NCI-H510A treated with DMSO at 0.1 percent for 48 hours (cell line): ENCODE measurements around the gene SH3GL2.

Experiments used
- DNase-seq: peaks from one replicate; lab custom pipeline; 2025; lab: John Stamatoyannopoulos, UW

SH3GL2 gene

GRCh38 chr9:17578911-17579793, at the start of gene SH3GL2:
Gene SH3GL2, plus strand, starts transcription at chr9:17579066.
- DNase-seq: peak; percentile 58

- DNase-seq: peak; percentile 11
These were observed 47.1 kb upstream of the SH3GL2 start for GRCh38 chr9:17531642-17532254.

- peak; percentile 0 for DNase-seq
These were observed 46.4 kb upstream of the SH3GL2 start for GRCh38 chr9:17532461-17532860.

GRCh38 chr9:17535176-17535575, 43.7 kb upstream of the SH3GL2 start:
- DNase-seq: no peak

GRCh38 chr9:17536027-17536426, 42.8 kb upstream of the SH3GL2 start:
- DNase-seq: no peak

GRCh38 chr9:17551023-17551422, 27.8 kb upstream of the SH3GL2 start:
- no peak for DNase-seq

- no peak for DNase-seq
These were observed 23.4 kb upstream of the SH3GL2 start for GRCh38 chr9:17555362-17556054.

GRCh38 chr9:17556255-17556654, 22.6 kb upstream of the SH3GL2 start:
- DNase-seq: no peak

- DNase-seq: no peak
These were observed 21.9 kb upstream of the SH3GL2 start for GRCh38 chr9:17556935-17557334.

GRCh38 chr9:17571825-17572224, 7.0 kb upstream of the SH3GL2 start:
- DNase-seq: no peak

- no peak for DNase-seq
These were observed 4.5 kb upstream of the SH3GL2 start for GRCh38 chr9:17574342-17574741.

GRCh38 chr9:17578577-17578910, 322 bp upstream of the SH3GL2 start:
- DNase-seq: no peak

GRCh38 chr9:17580119-17580518, 1.3 kb downstream of the SH3GL2 start:
- no peak for DNase-seq

GRCh38 chr9:17587113-17587512, 8.2 kb downstream of the SH3GL2 start:
- no peak for DNase-seq

GRCh38 chr9:17588395-17588794, 9.5 kb downstream of the SH3GL2 start:
- no peak for DNase-seq

- DNase-seq: no peak
These were observed 10.1 kb downstream of the SH3GL2 start for GRCh38 chr9:17588941-17589340.

GRCh38 chr9:17589771-17590170, 10.9 kb downstream of the SH3GL2 start:
- no peak for DNase-seq

GRCh38 chr9:17594961-17595360, 16.1 kb downstream of the SH3GL2 start:
- DNase-seq: no peak

- no peak for DNase-seq
These were observed 19.1 kb downstream of the SH3GL2 start for GRCh38 chr9:17597977-17598376.

- DNase-seq: no peak
These were observed 22.2 kb downstream of the SH3GL2 start for GRCh38 chr9:17600962-17601593.

- no peak for DNase-seq
These were observed 25.7 kb downstream of the SH3GL2 start for GRCh38 chr9:17604556-17604955.

GRCh38 chr9:17609312-17610005, 30.6 kb downstream of the SH3GL2 start:
- DNase-seq: no peak
